Stimulated activated naive B cell treated with anti-CD40 and anti-IgM and Interleukin-4, amounts not matched to agents 10 μg/mL and 1 μg/mL and 100 μg/mL, for 72 hours (primary cell): Measurements from ENCODE around the gene TMEM141.
A peak's percentile ranks its signal among the peaks of the same experiment; 100 is the strongest.
"Not testable (repeated sequence)": the region's sequence is repeated elsewhere in the genome, so short reads cannot be mapped to it uniquely, and the experiment has no call there.

Source experiments
- ATAC-seq, 2 donors: fragments of 150-1000 bp; cut with Tn5 transposase; replicated peaks; 2 replicates each; pipeline ENCODE4 v1.10.0; 2021; ENCODE audit warnings: moderate library complexity in 1 of 2
- DNase-seq: peaks from one replicate; pipeline ENCODE4 v3.0.0; 2021
- H3K27ac Mint-ChIP-seq: one replicate; pipeline ENCODE4 v1.8.0; 2022; ENCODE audit warnings: mild to moderate bottlenecking, mixed read lengths
- H3K27me3 Mint-ChIP-seq, 2 donors: one replicate each; pipeline ENCODE4 v1.8.0; 2022; ENCODE audit warnings: mixed read lengths in 2 of 2
- H3K36me3 Mint-ChIP-seq, 2 donors: one replicate each; pipeline ENCODE4 v1.8.0; 2022; ENCODE audit warnings: mixed read lengths in 2 of 2, mild to moderate bottlenecking in 1 of 2
- H3K4me1 Mint-ChIP-seq, 2 donors: one replicate each; pipeline ENCODE4 v1.8.0; 2022; ENCODE audit warnings: mixed read lengths in 2 of 2, mild to moderate bottlenecking in 1 of 2
- H3K4me3 Mint-ChIP-seq, 2 donors: one replicate each; pipeline ENCODE4 v1.8.0; 2022; ENCODE audit warnings: mild to moderate bottlenecking in 2 of 2, mixed read lengths in 2 of 2, moderate library complexity in 1 of 2
- H3K9me3 Mint-ChIP-seq, 2 donors: one replicate each; pipeline ENCODE4 v1.8.0; 2022; ENCODE audit warnings: mixed read lengths in 2 of 2, mild to moderate bottlenecking in 1 of 2

TMEM141 gene

DNA sequence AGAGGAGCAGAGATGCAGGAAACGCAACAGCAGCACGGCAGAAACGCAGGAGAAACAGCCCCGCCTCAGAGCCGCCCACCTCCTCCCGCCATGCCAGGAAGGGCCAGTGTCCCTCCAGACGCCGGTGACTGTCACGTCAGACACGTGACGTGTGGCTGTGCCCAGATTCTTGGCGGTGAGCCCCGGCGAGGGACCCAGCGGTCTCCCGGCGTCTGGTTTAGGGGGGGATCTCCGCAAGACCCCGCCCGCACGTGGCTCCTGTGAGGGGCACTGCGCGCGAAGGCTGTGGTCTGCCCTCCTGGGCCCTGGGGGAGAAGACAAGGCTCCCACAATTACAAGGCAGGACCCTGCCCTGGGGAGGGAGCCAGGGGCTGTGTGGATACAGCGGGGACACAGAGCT, 30.7 kb upstream of the TMEM141 start:
- H3K27me3 Mint-ChIP-seq: no peaks in the 10 kb centered on the region
- H3K4me3 Mint-ChIP-seq: no peak overlapping the region
- peaks cover 5 to 9% of the 10 kb centered on the region in 2 donors for H3K36me3 Mint-ChIP-seq
- peaks cover 3 to 7% of the 10 kb centered on the region in 2 donors for H3K9me3 Mint-ChIP-seq
- peaks cover 29 to 51% of the 10 kb centered on the region in 2 donors for H3K4me1 Mint-ChIP-seq
- peak overlapping the region; percentile 81 for H3K27ac Mint-ChIP-seq
- ATAC-seq: no peak
- no peak for DNase-seq

- H3K9me3 Mint-ChIP-seq, H3K36me3 Mint-ChIP-seq, H3K27me3 Mint-ChIP-seq, DNase-seq: not testable (repeated sequence)
- peak overlapping the region in 1 of 2 donors; percentile 44 for H3K4me3 Mint-ChIP-seq
- H3K27ac Mint-ChIP-seq: peak overlapping the region; percentile 14
- peak; percentile 26 to 54 for ATAC-seq
- H3K4me1 Mint-ChIP-seq: peaks cover 31 to 54% of the 10 kb centered on the region in 2 donors
Measured at GRCh38 chr9:136760834-136761544, 30.2 kb upstream of the TMEM141 start.

GRCh38 chr9:136761545-136761981, 29.6 kb upstream of the TMEM141 start:
- peak overlapping the region; percentile 14 for H3K27ac Mint-ChIP-seq

DNA sequence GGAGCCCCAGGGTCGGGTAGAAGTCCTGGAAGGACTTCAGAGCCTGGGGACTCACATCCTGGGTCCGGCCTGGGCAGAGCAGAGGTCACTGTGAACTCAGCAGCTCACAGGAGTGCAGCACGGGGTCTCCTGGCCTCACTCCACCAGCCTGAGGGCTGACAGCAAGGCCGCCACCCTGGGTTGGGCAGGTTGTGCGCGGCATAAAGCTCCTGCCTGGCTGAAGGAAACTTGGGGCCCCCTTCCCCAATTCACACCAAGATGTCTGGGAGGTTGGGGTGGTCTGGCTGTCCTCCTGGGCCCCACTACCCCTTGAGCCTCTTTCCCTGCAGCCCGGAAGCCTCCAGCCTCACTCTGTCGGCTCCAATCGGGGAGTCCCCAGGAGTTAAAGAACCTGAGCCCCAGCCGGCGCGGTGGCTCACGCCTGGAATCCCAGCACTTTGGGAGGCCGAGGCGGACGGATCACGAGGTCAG, 28.9 kb upstream of the TMEM141 start:
- H3K9me3 Mint-ChIP-seq: no peaks in the 10 kb centered on the region
- no peak overlapping the region for H3K27ac Mint-ChIP-seq
- no peak for DNase-seq
- H3K36me3 Mint-ChIP-seq: no peaks in the 10 kb centered on the region
- H3K4me3 Mint-ChIP-seq: no peak overlapping the region
- no peaks in the 10 kb centered on the region for H3K27me3 Mint-ChIP-seq
- ATAC-seq: no peak
- H3K4me1 Mint-ChIP-seq: peaks cover 36 to 67% of the 10 kb centered on the region in 2 donors

More at GRCh38 chr9:136761545-136761981, 29.6 kb upstream of the TMEM141 start:
- Mint-ChIP-seq H3K4me3 (no peak overlapping the region), H3K9me3 (no peaks in the 10 kb centered on the region), H3K36me3 (no peaks in the 10 kb centered on the region), H3K4me1 (peaks cover 34 to 60% of the 10 kb centered on the region in 2 donors), H3K27me3 (no peaks in the 10 kb centered on the region)
- DNase-seq (no peak), ATAC-seq (no peak)

- Mint-ChIP-seq H3K4me3 (no peak overlapping the region), H3K27me3 (no peaks in the 10 kb centered on the region), H3K9me3 (no peaks in the 10 kb centered on the region), H3K27ac (peak overlapping the region; percentile 31), H3K36me3 (no peaks in the 10 kb centered on the region), H3K4me1 (peaks cover 41 to 70% of the 10 kb centered on the region in 2 donors)
- no peak for DNase-seq
- peak in 1 of 2 donors; percentile 17 for ATAC-seq
Measured at GRCh38 chr9:136762915-136763648, 28.1 kb upstream of the TMEM141 start.

- DNase-seq (no peak), ATAC-seq (no peak)
- H3K4me1 Mint-ChIP-seq: peaks cover 38 to 70% of the 10 kb centered on the region in 2 donors
- no peaks in the 10 kb centered on the region for H3K9me3 Mint-ChIP-seq
- H3K36me3 Mint-ChIP-seq: no peaks in the 10 kb centered on the region
- H3K4me3 Mint-ChIP-seq: no peak overlapping the region
- peak overlapping the region; percentile 25 for H3K27ac Mint-ChIP-seq
- no peaks in the 10 kb centered on the region for H3K27me3 Mint-ChIP-seq
Measured at GRCh38 chr9:136763649-136764035, 27.5 kb upstream of the TMEM141 start.

GRCh38 chr9:136764301-136764891, 26.7 kb upstream of the TMEM141 start, which contains the start of gene LCN15:
Gene LCN15 (minus strand): TSS chr9:136764518. CDS start chr9:136764488, 30 bp downstream.
- Mint-ChIP-seq H3K27ac (peak within 1 kb of the TSS; percentile 31), H3K36me3 (no peaks in the 10 kb centered on the region), H3K4me3 (no peak within 1 kb of the TSS), H3K4me1 (peaks cover 37 to 63% of the 10 kb centered on the region in 2 donors), H3K27me3 (no peaks in the 10 kb centered on the region), H3K9me3 (no peaks in the 10 kb centered on the region)
- ATAC-seq (no peak), DNase-seq (no peak)

- ATAC-seq (no peak), DNase-seq (no peak)
- Mint-ChIP-seq H3K36me3 (no peaks in the 10 kb centered on the region), H3K27me3 (peaks cover 4 to 5% of the 10 kb centered on the region in 2 donors), H3K27ac (no peak overlapping the region), H3K4me1 (peaks cover 36 to 62% of the 10 kb centered on the region in 2 donors), H3K9me3 (no peaks in the 10 kb centered on the region), H3K4me3 (no peak overlapping the region)
Measured at GRCh38 chr9:136765041-136765440, 26.1 kb upstream of the TMEM141 start.

DNA sequence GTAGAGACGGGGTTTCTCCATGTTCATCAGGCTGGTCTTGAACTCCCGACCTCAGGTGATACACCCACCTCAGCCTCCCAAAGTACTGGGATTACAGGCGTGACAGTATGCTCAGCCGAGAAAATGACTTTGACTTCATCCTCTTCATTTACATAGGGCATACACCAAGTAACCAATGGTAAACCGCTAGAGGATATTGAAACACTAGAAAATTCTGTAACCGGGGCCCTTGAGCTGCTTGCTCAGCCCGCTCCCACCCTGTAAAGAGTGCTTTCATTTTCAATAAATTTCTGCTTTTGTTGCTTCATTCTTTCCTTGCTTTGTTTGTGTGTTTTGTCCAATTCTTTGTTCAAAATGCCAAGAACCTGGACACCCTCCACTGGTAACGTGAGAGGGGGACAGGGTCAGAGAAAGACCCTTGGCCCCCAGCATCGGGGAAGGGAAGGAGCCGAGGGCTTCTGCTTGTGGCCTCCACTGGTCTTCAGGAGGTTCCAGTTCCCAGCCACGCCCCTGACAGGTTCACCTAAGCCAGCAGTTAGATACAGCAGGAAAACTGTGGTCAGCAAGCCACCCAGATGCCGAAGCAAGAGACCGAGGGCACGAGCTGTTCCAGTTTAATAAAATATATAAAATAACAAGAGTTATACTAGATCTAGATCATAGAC, 25.3 kb upstream of the TMEM141 start:
- peak; percentile 17 to 49 for ATAC-seq
- not testable (repeated sequence) for H3K36me3 Mint-ChIP-seq, H3K27me3 Mint-ChIP-seq, H3K9me3 Mint-ChIP-seq, DNase-seq
- Mint-ChIP-seq H3K4me1 (peaks cover 33 to 55% of the 10 kb centered on the region in 2 donors), H3K4me3 (peak overlapping the region in 1 of 2 donors; percentile 36), H3K27ac (peak overlapping the region; percentile 94)

DNA sequence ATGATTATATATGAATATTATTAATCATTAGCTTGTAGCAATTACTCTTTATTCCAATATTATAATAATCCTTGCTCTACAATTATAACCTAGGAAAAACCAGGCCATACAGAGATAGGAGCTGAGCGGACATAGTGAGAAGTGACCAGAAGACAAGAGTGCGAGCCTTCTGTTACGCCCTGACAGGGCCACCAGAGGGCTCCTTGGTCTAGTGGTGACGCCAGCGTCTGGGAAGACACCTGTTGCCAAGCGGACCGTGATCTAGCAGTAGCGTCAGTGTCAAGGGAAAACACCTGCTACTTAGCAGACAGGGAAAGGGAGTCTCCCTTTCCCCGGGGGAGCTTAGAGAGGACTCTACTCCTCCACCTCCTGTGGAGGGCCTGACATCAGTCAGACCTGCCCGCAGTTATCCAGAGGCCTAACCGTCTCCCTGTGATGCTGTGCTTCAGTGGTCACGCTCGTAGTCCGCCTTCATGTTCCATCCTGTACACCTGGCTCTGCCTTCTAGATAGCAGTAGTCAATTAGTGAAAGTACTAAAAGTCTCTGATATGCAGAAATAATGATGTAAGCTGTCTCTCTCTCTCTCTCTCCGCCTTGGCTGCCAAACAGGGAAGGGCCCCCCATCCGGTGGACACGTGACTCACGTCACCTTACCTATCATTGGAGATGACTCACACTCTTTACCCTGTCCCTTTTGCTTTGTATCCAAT, 24.6 kb upstream of the TMEM141 start:
- H3K27ac Mint-ChIP-seq: peak overlapping the region; percentile 77
- peaks cover 30 to 48% of the 10 kb centered on the region in 2 donors for H3K4me1 Mint-ChIP-seq
- H3K9me3 Mint-ChIP-seq, H3K36me3 Mint-ChIP-seq, H3K27me3 Mint-ChIP-seq: not testable (repeated sequence)
- peak overlapping the region; percentile 12 to 67 for H3K4me3 Mint-ChIP-seq
- DNase-seq (peak; percentile 84), ATAC-seq (peak; percentile 67 to 68)

- H3K36me3 Mint-ChIP-seq: peaks cover 0 to 9% of the 10 kb centered on the region in 2 donors
- ATAC-seq (peak; percentile 56 to 68), DNase-seq (no peak)
- peaks cover 32 to 49% of the 10 kb centered on the region in 2 donors for H3K4me1 Mint-ChIP-seq
- H3K27me3 Mint-ChIP-seq: peaks cover 7 to 8% of the 10 kb centered on the region in 2 donors
- peaks cover 7% of the 10 kb centered on the region in 2 donors for H3K9me3 Mint-ChIP-seq
- peak overlapping the region; percentile 83 for H3K27ac Mint-ChIP-seq
- H3K4me3 Mint-ChIP-seq: peak overlapping the region; percentile 62 to 73
Measured at GRCh38 chr9:136769710-136770191, 21.4 kb upstream of the TMEM141 start.

- Mint-ChIP-seq H3K36me3 (peaks cover 0 to 9% of the 10 kb centered on the region in 2 donors), H3K4me1 (peaks cover 19 to 29% of the 10 kb centered on the region in 2 donors), H3K4me3 (no peak overlapping the region), H3K9me3 (peaks cover 7% of the 10 kb centered on the region in 2 donors), H3K27me3 (peaks cover 10% of the 10 kb centered on the region in 2 donors), H3K27ac (no peak overlapping the region)
- no peak for DNase-seq
- ATAC-seq: no peak
Measured at GRCh38 chr9:136771907-136772415, 19.2 kb upstream of the TMEM141 start.
